ENCODE measurements around the gene ARL15.
"Not testable (repeated sequence)": the region's sequence is repeated elsewhere in the genome, so short reads cannot be mapped to it uniquely, and the experiment has no call there.

Gene ARL15

DNA sequence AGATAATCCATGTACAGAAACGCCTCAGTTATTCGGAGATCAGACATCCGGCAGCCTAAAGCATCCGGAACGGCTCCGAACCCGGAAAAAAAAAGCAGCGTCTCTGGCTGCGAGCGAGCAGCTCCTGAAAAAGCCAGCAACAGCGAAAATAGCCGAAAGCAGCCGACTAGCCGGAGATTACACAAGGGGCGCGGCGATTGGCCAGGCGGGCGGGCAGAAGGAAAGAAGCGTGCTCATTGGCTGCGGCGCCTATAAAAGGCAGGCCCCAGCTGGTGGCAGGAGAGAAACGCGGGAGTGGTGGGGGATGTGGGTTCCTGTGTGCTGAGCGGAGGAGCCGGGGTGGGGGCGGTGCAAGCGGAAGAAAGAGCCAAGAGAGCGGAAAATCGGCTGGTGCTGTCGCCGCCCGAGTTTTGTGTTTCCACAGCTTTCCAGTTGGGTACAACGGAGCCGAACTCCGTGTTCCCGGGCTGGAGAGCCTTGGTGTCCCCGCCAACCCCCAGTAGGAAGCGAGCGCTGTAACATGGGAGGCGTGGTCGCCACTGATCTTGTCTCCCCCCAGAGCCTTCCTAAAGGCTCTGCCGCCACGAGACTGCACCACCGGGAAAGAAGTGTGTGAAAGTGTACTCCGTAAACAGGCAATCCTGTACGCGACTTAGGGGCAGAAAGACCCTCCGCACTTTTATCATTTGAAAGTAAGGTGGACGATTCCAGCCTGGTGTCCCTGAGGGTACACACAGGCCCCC lies at the start of gene ARL15:
Gene ARL15, minus strand, starts transcription at position 141 of the 743 bp plus-strand sequence.
- DNase-seq = peak; percentile 99

DNA sequence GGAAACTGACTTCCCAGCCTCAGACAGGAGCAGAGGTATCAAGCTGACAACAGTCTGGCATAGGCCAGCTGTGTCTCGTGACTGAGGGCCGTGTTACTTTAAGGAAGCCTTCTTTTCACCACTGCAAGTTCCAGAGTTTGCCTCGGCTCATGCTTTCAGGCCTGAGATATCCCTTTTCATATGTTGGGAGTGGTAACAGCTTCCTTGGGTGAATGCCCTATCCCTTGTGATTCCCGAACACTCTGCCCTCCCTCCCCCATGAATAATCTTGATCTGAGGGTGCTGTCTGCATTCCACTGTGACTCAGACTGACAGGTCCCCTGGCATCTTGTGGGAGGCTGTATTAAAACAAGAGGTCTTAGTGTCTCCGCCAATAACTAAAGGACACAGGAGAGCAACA lies 49.7 kb upstream of the ARL15 start:
- no peak for DNase-seq

DNA sequence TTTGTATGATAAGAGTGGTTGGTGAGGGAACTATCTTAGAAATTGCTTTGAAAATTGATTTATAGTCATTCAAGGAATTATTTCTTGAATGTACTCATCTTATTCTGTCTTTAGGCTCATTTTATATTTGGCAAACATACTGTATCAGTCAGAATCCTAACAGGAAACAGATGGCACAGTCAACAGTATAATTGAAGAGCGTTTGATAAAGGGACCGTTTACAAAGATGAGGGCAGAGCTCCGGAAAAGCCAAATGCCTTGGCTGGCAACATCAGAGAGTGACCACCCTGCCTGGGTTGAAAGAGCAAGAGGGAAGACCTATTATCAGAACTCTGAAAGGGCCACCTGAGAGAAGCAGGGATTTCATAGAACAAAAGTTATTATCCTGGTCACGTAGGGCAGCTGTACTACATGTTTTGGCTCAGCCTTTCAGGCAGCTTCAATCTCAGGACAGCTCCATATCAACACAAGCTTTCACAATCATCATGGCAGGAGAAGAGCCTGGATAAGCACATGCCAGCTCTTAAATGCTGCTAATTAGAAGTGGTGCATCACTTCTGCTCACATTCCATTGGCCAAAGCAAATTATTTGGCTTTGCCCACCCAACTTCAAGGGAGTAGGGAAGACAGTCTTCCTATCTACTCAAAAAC lies 47.2 kb upstream of the ARL15 start:
- no peak for DNase-seq

DNA sequence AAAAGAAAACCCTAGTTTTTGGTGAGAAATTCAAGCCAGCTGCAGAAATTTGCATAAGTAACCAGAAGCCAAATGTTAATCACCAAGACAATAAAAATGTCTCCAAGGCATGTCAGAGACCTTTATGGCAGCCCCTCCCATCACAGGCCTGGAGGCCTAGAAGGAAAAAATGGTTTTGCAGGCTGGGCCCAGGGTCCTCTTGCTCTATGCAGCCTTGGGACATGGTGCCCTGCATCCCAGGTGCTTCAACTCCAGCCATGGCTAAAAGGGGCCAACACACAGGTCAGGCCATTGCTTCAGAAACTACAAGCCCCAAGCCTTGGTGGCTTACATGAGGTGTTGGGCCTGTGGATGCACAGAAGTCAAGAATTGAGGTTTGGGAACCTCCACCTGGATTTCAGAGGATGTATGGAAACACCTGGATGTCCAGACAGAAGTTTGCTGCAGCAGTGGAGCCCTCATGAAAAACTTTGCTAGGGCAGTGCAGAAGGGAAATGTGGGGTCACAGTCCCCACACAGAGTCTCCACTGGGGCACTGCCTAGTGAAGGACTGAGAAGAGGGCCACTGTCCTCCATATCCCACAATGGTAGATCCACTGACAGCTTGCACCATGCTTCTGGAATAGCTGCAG lies 43.7 kb upstream of the ARL15 start:
- DNase-seq = not testable (repeated sequence)

DNA sequence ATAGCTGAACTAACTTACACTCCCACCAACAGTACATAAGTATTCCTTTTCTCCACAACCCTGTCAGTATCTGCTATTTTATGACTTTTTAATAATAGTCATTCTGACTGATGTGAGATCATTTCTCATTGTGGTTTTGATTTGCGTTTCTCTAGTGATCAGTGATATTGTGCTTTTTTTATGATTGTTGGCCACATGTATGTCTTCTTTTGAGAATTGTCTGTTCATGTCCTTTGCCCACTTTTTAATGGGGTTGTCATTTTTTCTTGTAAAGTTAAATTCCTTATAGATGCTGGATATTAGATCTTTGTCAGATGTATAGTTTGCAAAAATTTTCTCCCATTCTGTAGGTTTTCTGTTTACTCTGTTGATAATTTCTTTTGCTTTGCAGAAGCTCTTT lies 42.2 kb upstream of the ARL15 start:
- DNase-seq = not testable (repeated sequence)

DNA sequence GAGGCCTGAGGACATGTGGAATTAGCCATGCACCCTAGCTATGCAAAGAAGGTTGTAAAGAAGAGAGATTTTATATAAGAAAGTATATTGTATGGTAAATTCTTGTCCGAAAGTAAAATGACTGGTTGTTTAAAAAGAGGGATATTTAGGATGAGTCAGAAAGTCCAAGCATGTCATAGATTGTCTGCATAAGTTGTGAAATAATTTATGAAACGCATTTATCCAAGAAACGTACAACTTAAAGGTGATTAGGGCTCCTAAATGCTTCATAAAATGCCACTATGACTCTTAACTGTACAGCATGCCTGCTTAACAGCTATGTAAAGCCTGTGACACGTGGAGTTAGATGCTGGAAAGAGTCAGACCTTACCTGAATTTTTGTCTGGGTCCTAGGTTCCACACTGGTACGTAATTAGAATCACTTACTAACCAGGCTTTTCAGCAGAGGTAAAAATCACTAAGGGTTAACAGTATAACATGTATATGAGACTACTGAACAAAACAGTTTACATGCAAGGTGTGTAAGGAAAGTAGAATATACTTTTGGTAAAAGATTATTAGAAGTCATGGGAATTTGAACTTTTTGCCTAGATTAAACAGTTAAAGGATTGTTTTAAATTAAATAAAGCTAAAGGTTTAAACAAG lies 37.0 kb upstream of the ARL15 start:
- no peak for DNase-seq

DNA sequence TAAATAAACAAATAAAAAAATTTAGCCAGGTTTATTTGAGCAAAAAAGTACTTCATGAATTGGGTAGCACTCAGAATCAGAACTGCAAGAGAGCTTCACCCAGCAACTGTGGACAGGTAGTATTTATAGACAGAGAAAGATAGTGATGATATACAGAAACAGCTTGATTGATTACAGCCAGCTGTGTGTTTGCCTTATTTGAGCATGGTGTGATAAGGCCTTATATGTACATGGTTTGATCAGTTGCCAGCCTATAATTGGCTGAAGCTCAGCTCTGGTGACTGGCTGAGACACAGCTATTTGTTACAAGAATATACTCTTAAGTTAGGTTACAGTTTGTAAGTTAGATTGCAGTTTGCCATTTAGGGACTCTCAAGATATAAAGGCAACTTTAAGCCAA lies 34.3 kb upstream of the ARL15 start:
- DNase-seq = no peak

DNA sequence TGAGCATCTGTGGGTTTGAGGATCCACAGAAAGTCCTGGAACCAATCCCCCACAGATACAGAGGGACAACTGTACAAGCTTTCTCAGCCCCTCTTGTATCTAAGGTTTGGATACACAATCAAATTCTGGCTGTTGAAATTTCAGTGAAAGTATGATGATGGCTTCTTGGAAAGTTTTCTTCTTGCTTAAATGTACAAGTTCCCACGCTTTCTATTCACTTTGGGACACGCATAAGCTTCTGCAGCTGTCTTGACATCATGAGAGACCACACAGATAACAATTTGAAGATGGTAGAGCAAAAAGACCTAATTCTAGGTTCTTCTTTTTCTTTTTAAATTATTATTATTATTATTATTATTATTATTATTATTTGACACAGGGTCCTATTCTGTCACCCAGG lies 31.6 kb upstream of the ARL15 start:
- DNase-seq = no peak

DNA sequence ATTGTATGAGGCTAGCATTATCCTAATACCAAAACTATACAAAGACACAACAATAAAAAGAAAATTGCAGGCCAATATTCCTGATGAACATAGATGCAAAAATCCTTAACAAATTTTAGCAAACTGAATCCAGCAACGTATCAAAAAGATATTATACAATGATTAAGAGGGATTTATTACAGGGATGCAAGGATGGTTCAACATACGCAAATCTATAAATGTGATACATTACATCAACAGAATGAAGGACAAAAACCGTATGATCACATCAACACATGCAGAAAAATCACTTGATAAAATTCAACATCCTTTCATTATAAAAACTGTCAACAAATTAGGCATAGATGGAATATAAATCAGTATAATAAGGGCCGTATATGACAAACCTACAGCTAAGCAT lies 27.1 kb upstream of the ARL15 start:
- DNase-seq = no peak

DNA sequence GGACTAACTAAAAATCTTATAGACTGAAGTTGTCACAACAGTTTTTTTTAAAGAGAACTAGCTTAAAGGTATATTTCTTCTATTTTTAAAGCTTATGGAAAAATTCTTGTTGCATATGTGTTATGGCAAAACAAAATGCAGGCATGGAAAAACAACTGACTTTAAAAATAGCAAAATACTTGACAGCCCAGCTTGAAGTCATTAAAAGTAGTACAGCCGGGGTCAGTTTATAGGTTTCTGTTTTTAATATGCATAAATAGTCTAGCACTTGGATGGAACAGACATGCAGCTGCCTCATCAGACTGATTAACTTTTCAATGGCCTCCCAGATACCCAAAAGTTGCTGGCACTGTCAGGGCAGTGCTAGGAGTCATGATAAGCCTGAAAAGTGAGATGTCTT lies 22.3 kb upstream of the ARL15 start:
- no peak for DNase-seq

DNA sequence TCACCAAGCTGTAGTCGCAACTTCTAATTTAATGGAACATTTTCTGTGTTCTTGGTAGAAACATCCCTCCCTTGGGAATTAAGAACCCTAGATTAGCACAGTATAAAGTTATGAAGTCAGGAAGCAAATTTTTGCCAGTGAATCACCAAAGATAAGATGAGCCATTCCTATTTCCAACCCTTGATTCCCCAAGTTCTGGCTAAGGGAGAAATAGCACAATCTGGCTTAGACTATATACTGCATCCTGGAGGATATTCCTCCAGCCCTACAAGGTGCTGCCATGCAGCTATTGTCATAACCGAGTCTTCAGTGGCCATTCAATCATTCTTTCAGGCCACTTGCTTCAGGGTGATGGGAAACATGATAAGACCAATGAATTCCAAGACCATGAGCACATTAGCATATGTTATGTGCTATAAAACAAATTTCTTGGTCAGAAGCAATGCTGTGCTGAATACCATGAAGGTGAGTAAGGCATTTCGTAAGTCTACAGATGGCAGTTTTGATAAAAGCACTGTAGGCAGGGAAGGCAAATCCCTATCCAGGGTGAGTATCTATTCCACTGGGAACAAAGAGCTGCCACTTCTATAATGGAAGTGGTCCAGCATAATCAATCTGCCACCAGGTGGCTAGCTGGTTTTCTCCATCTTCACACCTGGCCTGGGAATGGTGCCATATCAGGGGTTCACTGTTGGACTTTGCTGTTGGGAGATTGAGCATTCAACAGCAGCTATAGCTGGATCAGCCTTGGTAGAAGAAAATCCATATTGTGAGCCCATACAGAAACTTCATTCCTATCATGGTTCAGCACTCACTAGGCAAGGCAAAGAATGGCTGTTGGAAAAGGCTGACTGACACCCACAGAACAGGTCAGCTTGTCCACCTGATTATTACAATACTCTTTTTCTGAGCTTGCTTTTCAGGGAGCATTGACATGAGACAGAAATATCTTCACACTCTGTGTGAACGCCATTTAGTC lies 19.6 kb upstream of the ARL15 start:
- no peak for DNase-seq

DNA sequence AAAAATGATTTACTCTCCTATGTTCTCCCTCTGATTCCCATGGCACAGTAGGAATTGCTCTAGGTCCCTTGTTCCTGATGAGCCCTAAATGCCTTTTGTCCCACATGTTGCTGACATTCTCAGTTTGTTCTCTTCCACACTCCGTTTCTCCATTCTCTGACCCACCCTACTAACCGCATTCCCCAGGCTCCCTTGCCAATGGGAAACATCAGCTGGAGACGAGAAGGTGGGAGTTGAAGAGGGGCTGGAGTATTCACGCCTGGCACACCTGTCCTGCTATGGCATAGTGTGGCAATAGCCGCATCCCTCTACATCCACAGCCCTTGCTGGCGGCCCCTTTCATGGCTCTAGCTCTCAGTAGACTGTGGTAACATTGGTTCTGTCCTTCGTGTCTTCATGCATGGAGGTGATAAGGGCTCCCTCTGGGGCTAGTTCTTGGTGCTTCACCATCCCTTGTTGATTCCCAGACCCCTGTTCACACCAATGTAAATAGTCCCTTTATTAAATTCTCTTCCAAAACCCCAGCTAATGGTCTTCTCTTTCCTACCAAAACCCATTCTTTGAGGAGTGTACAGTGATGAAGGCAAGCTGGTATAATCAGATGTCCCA lies 16.4 kb upstream of the ARL15 start:
- DNase-seq = no peak

DNA sequence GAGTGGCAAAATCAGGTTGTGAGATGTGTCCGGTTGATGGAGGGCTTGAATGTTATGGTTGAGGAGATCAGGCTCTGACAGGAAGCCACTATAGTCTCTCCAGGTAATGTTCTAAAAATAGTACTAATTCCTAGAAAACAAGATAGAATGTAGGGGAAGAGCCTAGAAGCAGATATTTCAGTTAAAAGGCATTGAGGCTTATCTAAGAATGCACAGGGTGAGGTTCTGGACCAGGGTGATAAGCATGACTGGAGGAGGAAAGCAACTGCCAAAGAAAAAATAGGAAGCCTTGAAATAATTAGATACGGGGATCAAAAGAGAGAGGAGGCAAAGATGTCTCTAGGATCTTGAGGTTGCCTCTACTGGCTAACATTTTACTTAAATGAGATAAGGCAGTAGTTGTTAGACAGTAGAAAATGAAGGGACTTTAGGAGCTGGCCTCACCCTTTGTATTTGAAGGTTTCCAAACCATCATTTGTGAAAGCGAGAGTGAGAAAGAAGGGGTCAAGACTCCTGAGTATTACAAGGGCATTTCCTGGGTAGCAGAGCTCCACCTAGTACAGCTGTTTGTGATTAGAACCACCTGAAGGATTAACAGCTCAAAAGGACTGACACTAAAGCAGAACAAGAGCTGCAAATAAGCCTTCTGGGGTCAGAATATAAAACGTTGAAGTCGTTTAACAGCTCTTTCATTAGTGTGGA lies 15.4 kb upstream of the ARL15 start:
- no peak for DNase-seq

DNA sequence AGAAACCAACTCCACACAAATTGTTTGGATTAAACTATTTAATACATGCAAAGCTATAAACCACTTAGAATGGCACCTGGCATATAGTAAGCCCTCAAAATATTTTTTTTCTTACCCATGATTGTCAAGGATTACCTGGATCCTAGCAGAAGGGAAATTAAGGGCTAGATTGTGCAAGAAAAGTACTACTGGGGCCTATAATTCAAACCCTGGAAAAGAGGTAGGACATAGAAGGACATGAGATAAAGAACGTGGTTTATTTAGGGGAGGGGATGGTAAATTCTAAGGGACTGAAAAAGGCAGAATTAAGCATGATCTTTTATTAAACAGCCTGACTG lies 14.9 kb upstream of the ARL15 start:
- DNase-seq = no peak

DNA sequence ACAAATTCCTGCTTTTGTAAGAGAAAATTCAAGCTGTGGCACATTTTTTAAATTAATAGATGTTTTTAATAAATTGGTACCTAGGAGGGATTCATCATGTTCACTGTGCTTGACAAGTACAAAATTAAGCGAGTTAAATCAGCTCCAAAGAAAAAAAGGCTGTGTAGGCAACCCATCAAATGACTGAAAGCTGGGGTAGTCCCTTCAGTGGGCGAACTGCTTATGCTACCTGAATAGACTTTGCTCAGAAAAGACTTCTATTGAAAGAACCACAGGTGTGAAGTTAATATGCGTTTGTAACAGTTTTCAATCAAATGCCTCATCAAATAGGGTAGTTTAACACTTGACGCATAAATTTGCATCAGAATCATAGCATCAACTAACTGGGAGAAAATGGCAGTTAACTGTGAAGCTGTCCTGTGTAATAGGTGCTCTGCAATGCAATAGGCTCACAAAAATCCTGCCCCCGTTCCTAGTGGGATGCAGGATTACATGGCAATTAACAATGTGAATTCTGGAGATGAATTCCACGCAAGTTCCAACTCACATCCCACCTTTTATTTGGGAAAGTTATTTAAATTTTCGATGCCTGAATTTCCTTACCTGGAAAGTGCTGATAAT lies 14.4 kb upstream of the ARL15 start:
- no peak for DNase-seq

DNA sequence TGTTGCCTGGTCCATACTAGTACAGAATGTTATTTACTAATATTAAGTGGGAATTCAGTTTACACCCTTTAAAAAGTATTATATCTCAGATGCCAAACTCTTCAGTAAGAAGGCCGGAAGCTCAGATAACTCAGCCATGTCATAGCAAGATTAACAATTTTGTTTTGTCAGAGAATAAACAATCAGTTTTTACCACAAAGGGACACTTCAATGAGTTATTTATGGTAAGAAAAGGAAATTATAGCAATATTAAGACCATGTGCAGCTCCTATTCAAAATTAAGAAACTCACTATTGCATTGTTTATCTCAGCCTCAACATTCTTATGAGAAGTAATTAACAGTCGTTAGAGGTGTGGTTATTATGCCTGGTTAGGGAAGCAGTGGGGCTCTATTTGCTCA lies 13.1 kb upstream of the ARL15 start:
- DNase-seq = no peak

DNA sequence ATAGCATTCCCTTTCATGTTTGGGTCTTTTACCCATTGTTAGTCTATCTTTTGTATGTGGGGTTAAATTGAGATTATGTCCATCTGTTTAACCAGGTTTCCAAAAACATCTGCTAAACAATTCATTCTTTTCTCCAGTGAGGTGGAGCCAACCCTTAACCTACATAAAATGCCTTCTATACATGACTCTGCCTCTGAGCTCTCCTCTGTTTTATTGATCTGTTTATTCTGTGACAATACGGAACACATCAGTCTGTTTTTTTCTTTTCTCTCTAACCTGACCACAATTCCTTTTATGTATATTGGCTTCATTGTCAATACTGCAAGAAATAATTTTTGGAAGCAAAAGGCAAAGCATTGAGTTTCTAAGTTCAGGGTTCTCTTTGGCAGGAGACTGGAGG lies 9.9 kb upstream of the ARL15 start:
- no peak for DNase-seq

DNA sequence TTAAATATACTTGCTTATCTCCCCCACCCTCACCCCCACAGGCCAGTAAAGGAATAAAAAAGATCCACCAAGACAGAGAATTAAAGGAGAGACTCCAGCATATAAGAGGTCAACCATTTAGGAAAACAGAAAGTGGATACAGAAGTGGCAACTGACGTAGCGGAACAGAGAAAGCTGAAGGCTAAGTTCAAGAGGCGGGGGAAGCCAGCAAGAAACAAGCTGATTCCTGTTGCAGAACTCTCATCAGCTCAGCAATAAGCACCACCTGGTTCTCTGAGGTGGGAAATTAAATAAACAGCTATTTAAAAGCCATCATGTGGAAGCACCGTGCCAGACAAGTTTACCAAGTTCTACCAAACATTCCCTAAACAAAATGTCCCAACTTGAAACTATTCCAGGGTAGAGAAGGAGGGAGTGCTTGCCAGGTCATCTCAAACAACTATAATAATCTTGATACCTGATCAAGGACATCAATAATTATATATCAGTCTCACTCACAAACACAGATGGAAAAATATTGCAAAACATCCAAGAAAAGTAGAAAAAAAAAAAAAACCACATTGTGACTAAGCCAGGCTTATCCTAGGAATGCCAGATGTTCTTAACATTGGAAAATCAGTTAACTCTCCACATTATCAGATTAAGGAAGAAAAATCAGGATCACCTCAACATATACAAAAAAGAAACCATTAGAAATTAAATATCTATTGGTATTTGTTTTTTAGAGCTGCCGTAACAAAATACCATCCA lies 7.3 kb upstream of the ARL15 start:
- no peak for DNase-seq

DNA sequence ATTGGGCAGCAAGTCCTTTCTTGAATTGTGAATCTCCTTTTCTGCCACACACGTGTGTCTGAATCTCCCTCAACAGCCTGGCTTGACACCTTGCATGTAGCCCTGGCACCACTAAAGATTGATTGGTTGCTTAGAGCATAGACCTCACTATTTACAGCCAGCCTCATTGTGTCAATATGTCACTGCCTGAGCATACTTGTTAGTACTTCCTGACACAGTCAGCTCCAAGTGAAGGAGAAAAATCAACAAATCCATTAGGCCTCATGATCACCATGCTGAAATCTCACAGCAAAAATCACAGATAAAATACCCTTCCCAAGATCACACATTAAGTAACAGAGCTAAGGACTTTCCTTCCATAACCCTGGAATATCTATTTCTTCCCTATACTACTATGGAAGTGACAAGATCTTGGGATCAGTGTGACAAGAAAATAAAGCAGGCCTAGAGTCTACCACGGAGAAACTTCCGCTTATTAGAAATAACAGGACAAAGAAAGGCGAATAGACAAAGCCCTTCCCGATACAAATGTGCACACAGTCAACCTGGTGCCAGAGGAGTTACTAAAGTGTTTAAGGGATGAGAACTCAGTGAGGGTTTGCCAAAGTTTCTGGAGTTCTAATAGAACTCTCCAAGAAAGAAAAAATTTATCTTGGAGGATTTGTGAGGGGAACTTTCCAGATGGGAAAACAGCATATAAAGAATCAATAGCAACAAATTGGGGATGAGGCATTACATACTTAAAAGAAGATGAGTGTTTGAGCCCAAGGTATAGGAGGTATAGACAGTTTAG lies 5.6 kb upstream of the ARL15 start:
- no peak for DNase-seq

All from activated CD4-positive, alpha-beta T cell treated with anti-CD3 and anti-CD28 coated beads, Interleukin-10, Interleukin-2, amounts not matched to agents 100 ng/mL and 50 ng/mL, durations not matched to agents 16 hours and 8 hours (primary cell).